Liver (tissue), 9 donors: ENCODE measurements around the gene OTUD3. TPM values are rescaled to one million over a fixed set of nuclear protein-coding genes. Genes with fewer than 3 reads are reported as not detected.

Experiments
- DNase-seq: peaks from one replicate; pipeline ENCODE4 v3.0.0-alpha.2; 2017; ENCODE audit warnings: low spot score
- H3K27ac ChIP-seq, 2 donors: one replicate each; pipeline ENCODE4 v1.7.0; 2013; ENCODE audit warnings: inconsistent platforms in 2 of 2, low read length in 2 of 2, control low read depth in 1 of 2, low read depth in 1 of 2, mild to moderate bottlenecking in 1 of 2
- H3K27me3 ChIP-seq, 4 donors: one replicate each; pipeline versions ENCODE4 v1.6.1 to v1.7.0; 2013; ENCODE audit warnings: low read length in 3 of 4, inconsistent platforms in 1 of 4, mild to moderate bottlenecking in 1 of 4, moderate library complexity in 1 of 4; ENCODE audit not compliant: control insufficient read depth in 4 of 4, insufficient read depth in 4 of 4
- H3K36me3 ChIP-seq, 4 donors: one replicate each; pipeline versions ENCODE4 v1.6.1 to v1.7.0; 2013; ENCODE audit warnings: low read length in 3 of 4, mild to moderate bottlenecking in 3 of 4, low read depth in 1 of 4, moderate library complexity in 1 of 4; ENCODE audit not compliant: control insufficient read depth in 4 of 4, insufficient read depth in 3 of 4
- H3K4me1 ChIP-seq, 4 donors: one replicate each; pipeline versions ENCODE4 v1.6.1 to v1.7.0; 2013; ENCODE audit warnings: low read length in 3 of 4, mild to moderate bottlenecking in 3 of 4, moderate library complexity in 1 of 4; ENCODE audit not compliant: control insufficient read depth in 4 of 4, insufficient read depth in 4 of 4
- H3K4me3 ChIP-seq, 3 donors: one replicate each; pipeline versions ENCODE4 v1.6.1 to v1.7.0; 2013; ENCODE audit warnings: low read length in 3 of 3, control low read depth in 1 of 3, low read depth in 1 of 3, mild to moderate bottlenecking in 1 of 3
- H3K9ac ChIP-seq, 2 donors: one replicate each; pipeline ENCODE4 v1.7.0; 2013; ENCODE audit warnings: low read length in 2 of 2, mild to moderate bottlenecking in 2 of 2, moderate library complexity in 2 of 2, control low read depth in 1 of 2, low read depth in 1 of 2
- H3K9me3 ChIP-seq, 4 donors: one replicate each; pipeline versions ENCODE4 v1.6.1 to v1.7.0; 2013; ENCODE audit warnings: low read length in 3 of 4; ENCODE audit not compliant: control insufficient read depth in 4 of 4
- ATF3 ChIP-seq: IDR thresholded peaks from 2 replicates; pipeline ENCODE4 v1.6.1; 2016; ENCODE audit warnings: antibody characterized with exemption
- EGR1 ChIP-seq, 2 donors: IDR thresholded peaks; 2 replicates each; pipeline ENCODE4 v1.6.1; 2016 to 2018; ENCODE audit warnings: antibody characterized with exemption in 2 of 2, low read depth in 2 of 2
- FOXA1 ChIP-seq: IDR thresholded peaks from 2 replicates; pipeline ENCODE4 v1.6.1; 2016; ENCODE audit warnings: antibody characterized with exemption
- FOXA2 ChIP-seq: IDR thresholded peaks from 2 replicates; pipeline ENCODE4 v1.6.1; 2016; ENCODE audit warnings: antibody characterized with exemption
- GABPA ChIP-seq, 2 donors: IDR thresholded peaks in 1 of 2; conservative IDR thresholded peaks in 1 of 2; 2 replicates each; pipeline ENCODE4 v1.6.1; 2016; ENCODE audit warnings: antibody characterized with exemption in 2 of 2, mild to moderate bottlenecking in 1 of 2, moderate library complexity in 1 of 2
- HNF4A ChIP-seq, 2 donors: conservative IDR thresholded peaks; 2 replicates each; pipeline ENCODE4 v1.6.1; 2016; ENCODE audit warnings: antibody characterized with exemption in 2 of 2, mild to moderate bottlenecking in 2 of 2
- HNF4G ChIP-seq: IDR thresholded peaks from 2 replicates; pipeline ENCODE4 v1.6.1; 2016; ENCODE audit warnings: antibody characterized with exemption
- JUND ChIP-seq, 2 donors: IDR thresholded peaks; 2 replicates each; pipeline ENCODE4 v1.6.1; 2016; ENCODE audit warnings: antibody characterized with exemption in 2 of 2
- NR2F2 ChIP-seq: IDR thresholded peaks from 2 replicates; pipeline ENCODE4 v1.6.1; 2016; ENCODE audit warnings: antibody characterized with exemption
- RAD21 ChIP-seq, 2 donors: IDR thresholded peaks; 2 replicates each; pipeline ENCODE4 v1.6.1; 2016; ENCODE audit warnings: antibody characterized with exemption in 2 of 2, mild to moderate bottlenecking in 2 of 2
- REST ChIP-seq: IDR thresholded peaks from 2 replicates; pipeline ENCODE4 v1.6.1; 2016; ENCODE audit warnings: antibody characterized with exemption, mild to moderate bottlenecking
- RXRA ChIP-seq, 2 donors: IDR thresholded peaks; 2 replicates each; pipeline ENCODE4 v1.6.1; 2017 to 2018; ENCODE audit warnings: antibody characterized with exemption in 2 of 2, mild to moderate bottlenecking in 1 of 2
- SP1 ChIP-seq: IDR thresholded peaks from 2 replicates; pipeline ENCODE4 v1.6.1; 2018; ENCODE audit warnings: antibody characterized with exemption, mild to moderate bottlenecking
- TAF1 ChIP-seq: conservative IDR thresholded peaks from 2 replicates; pipeline ENCODE4 v1.6.1; 2016; ENCODE audit warnings: antibody characterized with exemption, mild to moderate bottlenecking
- YY1 ChIP-seq: IDR thresholded peaks from 2 replicates; pipeline ENCODE4 v1.6.1; 2016; ENCODE audit warnings: antibody characterized with exemption, mild to moderate bottlenecking
- WGBS: extraction: QIAGEN DNeasy Blood & Tissue Kit; methylation state at CpG from one replicate; pipeline ENCODE4 v1.1.7; 2013; 5-methylcytosine and 5-hydroxymethylcytosine counted together
- polyA plus RNA-seq, 2 donors: library from polyadenylated mRNA; stranded (reverse) in 1 of 2; unstranded in 1 of 2; fragments of 200-250 nt in 1 of 2; fragments of >200 nt in 1 of 2; fragmentation: Nextera tagmentation in 1 of 2; extraction: Ambion mirVana in 1 of 2; gene quantifications; one replicate each; pipeline versions ENCODE4 v1.2.1 to v1.2.3, GENCODE V29; 2013 to 2015
- total RNA-seq, 2 donors: library from RNA; depleted of rRNA; stranded (reverse); fragments of >200 nt; gene quantifications; one replicate each; pipeline ENCODE4 v1.2.3, GENCODE V29; 2014
- TF ChIP-seq, protein P1 (sequence below): IDR thresholded peaks from 2 replicates; pipeline ENCODE4 v1.6.1; 2016; ENCODE audit warnings: antibody characterized with exemption
- TF ChIP-seq, protein P2 (sequence below): fragments of 150-350 bp; IDR thresholded peaks from 2 replicates; pipeline ENCODE4 v1.5.1; 2017; ENCODE audit warnings: improper control_type of control experiment, low read depth, low read length; ENCODE audit not compliant: missing input control
- TF ChIP-seq, protein P3 (sequence below): IDR thresholded peaks from 2 replicates; pipeline ENCODE4 v1.6.1; 2016; ENCODE audit warnings: antibody characterized with exemption
- donor health status: healthy.
- donor health status: healthy.
- donor health status: healthy.
- donor health status: healthy.
- donor health status: healthy.

OTUD3 gene
- total and polyA plus RNA-seq, 4 donors: 0.36 to 4.0 (median 2.1) TPM

- no peak overlapping the region for H3K27ac ChIP-seq
- WGBS: 75% methylated on average over 2 of the region's 2 CpGs
- H3K36me3 ChIP-seq: no peaks in the 10 kb centered on the region
- no peak for TF ChIP-seq EGR1 (IDR thresholded peaks at IDR 0.05; ENCODE audit: low read depth in 2 of 2)
- TF ChIP-seq HNF4A (conservative IDR thresholded peaks at IDR 0.05): no peak
- no peak for TF ChIP-seq HNF4G
- no peak for TF ChIP-seq RAD21 (IDR thresholded peaks at IDR 0.05)
- TF ChIP-seq NR2F2: no peak
- TF ChIP-seq GABPA (IDR thresholded peaks at IDR 0.05 in 1 of 2, conservative IDR thresholded peaks at IDR 0.05 in 1 of 2): no peak
- TF ChIP-seq, protein P1, sequence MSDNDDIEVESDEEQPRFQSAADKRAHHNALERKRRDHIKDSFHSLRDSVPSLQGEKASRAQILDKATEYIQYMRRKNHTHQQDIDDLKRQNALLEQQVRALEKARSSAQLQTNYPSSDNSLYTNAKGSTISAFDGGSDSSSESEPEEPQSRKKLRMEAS: no peak
- no peak for TF ChIP-seq YY1
- TF ChIP-seq FOXA2: no peak
- TF ChIP-seq SP1: no peak
- TF ChIP-seq TAF1: no peak
- TF ChIP-seq FOXA1: no peak
- TF ChIP-seq, protein P2, sequence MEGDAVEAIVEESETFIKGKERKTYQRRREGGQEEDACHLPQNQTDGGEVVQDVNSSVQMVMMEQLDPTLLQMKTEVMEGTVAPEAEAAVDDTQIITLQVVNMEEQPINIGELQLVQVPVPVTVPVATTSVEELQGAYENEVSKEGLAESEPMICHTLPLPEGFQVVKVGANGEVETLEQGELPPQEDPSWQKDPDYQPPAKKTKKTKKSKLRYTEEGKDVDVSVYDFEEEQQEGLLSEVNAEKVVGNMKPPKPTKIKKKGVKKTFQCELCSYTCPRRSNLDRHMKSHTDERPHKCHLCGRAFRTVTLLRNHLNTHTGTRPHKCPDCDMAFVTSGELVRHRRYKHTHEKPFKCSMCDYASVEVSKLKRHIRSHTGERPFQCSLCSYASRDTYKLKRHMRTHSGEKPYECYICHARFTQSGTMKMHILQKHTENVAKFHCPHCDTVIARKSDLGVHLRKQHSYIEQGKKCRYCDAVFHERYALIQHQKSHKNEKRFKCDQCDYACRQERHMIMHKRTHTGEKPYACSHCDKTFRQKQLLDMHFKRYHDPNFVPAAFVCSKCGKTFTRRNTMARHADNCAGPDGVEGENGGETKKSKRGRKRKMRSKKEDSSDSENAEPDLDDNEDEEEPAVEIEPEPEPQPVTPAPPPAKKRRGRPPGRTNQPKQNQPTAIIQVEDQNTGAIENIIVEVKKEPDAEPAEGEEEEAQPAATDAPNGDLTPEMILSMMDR: no peak
- no peak for TF ChIP-seq REST
- no peak for TF ChIP-seq ATF3
- TF ChIP-seq RXRA (IDR thresholded peaks at IDR 0.05): no peak
- H3K9ac ChIP-seq: no peak overlapping the region
- no peak for DNase-seq
- peaks cover 0 to 4% (median 0%) of the 10 kb centered on the region in 4 donors for H3K9me3 ChIP-seq
- H3K4me3 ChIP-seq: no peak overlapping the region
- no peaks in the 10 kb centered on the region for H3K4me1 ChIP-seq
- H3K27me3 ChIP-seq: no peaks in the 10 kb centered on the region
These were observed 66.8 kb downstream of the OTUD3 start for GRCh38 chr1:19949016-19949415.

- Histone ChIP-seq H3K9ac (no peak overlapping the region), H3K36me3 (no peaks in the 10 kb centered on the region), H3K9me3 (peaks cover 0 to 4% (median 0%) of the 10 kb centered on the region in 4 donors), H3K4me3 (no peak overlapping the region), H3K27me3 (peaks cover 0 to 2% (median under 1%) of the 10 kb centered on the region in 4 donors), H3K4me1 (no peaks in the 10 kb centered on the region), H3K27ac (no peak overlapping the region)
- 84% methylated on average over 2 of the region's 2 CpGs for WGBS
- DNase-seq: no peak
- TF ChIP-seq GABPA (IDR thresholded peaks at IDR 0.05 in 1 of 2, conservative IDR thresholded peaks at IDR 0.05 in 1 of 2) (no peak), HNF4A (conservative IDR thresholded peaks at IDR 0.05) (no peak), ATF3 (no peak), SP1 (no peak), TAF1 (no peak), JUND (IDR thresholded peaks at IDR 0.05) (no peak), YY1 (no peak), FOXA2 (no peak), HNF4G (no peak), EGR1 (IDR thresholded peaks at IDR 0.05; ENCODE audit: low read depth in 2 of 2) (no peak), RXRA (IDR thresholded peaks at IDR 0.05) (no peak), RAD21 (IDR thresholded peaks at IDR 0.05) (no peak), FOXA1 (no peak)
- TF ChIP-seq, protein P2: no peak
- TF ChIP-seq, protein P1: no peak
- TF ChIP-seq, protein P3, sequence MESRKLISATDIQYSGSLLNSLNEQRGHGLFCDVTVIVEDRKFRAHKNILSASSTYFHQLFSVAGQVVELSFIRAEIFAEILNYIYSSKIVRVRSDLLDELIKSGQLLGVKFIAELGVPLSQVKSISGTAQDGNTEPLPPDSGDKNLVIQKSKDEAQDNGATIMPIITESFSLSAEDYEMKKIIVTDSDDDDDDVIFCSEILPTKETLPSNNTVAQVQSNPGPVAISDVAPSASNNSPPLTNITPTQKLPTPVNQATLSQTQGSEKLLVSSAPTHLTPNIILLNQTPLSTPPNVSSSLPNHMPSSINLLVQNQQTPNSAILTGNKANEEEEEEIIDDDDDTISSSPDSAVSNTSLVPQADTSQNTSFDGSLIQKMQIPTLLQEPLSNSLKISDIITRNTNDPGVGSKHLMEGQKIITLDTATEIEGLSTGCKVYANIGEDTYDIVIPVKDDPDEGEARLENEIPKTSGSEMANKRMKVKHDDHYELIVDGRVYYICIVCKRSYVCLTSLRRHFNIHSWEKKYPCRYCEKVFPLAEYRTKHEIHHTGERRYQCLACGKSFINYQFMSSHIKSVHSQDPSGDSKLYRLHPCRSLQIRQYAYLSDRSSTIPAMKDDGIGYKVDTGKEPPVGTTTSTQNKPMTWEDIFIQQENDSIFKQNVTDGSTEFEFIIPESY: no peak
These were observed 71.9 kb downstream of the OTUD3 start for GRCh38 chr1:19954059-19954458.
